D721Med (cell line): ENCODE data around the gene TRIM62.
A peak's percentile ranks its signal among the peaks of the same experiment; 100 is the strongest.
"Not testable (repeated sequence)": the region's sequence is repeated elsewhere in the genome, so short reads cannot be mapped to it uniquely, and the experiment has no call there.

Source experiments
- DNase-seq: peaks from one replicate; pipeline ENCODE4 v3.0.0; 2011; ENCODE audit warnings: low spot score; ENCODE audit not compliant: insufficient read length
- FAIRE-seq: peaks from 2 replicates; lab custom pipeline; 2011; peaks lifted over from hg19 to GRCh38; lab: Jason Lieb, UNC
- TF ChIP-seq, protein P1 (sequence below): IDR thresholded peaks from 2 replicates; pipeline ENCODE4 v1.5.1; 2012; ENCODE audit warnings: mild to moderate bottlenecking, control low read depth; ENCODE audit not compliant: insufficient read depth; ENCODE audit errors: missing control alignments

Gene TRIM62

DNA sequence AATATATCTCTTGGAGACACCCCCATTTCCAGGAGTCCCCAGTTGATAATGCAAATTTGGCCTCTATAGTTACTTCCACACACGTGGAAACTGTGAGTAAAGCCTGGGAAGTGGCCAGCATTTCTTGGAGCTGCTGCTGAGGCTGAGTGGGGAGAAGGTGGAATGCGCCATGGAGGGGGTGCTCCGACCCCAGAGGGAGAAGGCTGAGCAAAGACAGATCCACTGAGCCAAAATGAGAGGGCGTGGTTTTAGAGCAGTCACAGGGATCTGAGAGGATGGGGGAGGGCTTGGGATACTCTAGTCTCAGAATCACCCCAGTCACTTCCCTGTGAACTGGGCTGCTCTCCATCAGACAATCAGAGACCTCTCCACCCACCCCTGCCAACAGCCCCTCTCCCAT is 38.7 kb downstream of the TRIM62 start:
- TF ChIP-seq, protein P1, sequence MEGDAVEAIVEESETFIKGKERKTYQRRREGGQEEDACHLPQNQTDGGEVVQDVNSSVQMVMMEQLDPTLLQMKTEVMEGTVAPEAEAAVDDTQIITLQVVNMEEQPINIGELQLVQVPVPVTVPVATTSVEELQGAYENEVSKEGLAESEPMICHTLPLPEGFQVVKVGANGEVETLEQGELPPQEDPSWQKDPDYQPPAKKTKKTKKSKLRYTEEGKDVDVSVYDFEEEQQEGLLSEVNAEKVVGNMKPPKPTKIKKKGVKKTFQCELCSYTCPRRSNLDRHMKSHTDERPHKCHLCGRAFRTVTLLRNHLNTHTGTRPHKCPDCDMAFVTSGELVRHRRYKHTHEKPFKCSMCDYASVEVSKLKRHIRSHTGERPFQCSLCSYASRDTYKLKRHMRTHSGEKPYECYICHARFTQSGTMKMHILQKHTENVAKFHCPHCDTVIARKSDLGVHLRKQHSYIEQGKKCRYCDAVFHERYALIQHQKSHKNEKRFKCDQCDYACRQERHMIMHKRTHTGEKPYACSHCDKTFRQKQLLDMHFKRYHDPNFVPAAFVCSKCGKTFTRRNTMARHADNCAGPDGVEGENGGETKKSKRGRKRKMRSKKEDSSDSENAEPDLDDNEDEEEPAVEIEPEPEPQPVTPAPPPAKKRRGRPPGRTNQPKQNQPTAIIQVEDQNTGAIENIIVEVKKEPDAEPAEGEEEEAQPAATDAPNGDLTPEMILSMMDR = no peak
- DNase-seq (no peak), FAIRE-seq (no peak)

DNA sequence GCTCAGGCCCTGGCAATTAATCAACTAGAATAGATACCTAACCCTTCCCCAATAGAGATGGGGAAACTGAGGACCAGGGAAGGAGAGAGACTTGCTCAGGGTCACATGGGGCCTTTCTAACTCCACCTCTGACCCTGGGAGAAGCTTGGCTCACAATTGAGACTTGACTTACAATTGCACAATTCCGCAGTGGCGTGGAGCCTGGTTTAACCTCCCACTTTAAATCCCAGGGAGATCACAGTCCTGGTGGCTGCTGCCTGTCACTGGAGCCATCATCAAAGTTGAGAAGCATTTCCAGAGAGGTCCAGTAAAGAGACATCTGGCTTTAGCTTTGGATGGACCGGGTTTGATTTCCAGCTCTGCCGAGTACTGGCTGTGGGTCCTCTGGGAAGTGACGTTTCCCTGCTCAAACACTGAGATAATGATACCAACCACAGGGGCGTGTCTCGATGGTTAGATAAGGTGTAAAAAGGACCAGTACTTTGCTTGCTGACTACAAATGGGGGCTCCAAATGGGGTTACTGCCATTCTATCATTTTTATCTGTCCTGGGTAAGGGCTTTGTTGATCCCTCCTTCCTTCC is 39.3 kb downstream of the TRIM62 start:
- FAIRE-seq = no peak
- TF ChIP-seq, protein P1 = no peak
- DNase-seq = no peak

DNA sequence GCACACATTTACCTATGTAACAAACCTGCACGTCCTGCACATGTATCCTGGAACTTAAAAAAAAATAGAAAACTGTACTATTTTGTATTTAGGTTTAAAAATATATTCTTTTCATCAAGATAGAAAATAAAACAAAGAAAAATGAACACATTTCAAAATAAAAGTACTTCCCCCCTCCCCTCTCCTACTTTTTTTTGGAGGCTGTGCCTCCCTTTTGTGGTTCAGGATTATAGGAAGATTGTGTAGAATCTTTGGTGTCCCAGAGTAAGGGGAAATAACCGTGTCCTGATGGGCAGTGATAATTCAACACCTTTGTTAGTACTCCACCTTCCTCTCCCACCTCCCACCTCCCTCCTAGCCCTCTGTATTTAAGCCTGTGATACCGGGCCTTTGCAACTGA is 40.1 kb downstream of the TRIM62 start:
- TF ChIP-seq, protein P1 = no peak
- no peak for FAIRE-seq
- DNase-seq = no peak

DNA sequence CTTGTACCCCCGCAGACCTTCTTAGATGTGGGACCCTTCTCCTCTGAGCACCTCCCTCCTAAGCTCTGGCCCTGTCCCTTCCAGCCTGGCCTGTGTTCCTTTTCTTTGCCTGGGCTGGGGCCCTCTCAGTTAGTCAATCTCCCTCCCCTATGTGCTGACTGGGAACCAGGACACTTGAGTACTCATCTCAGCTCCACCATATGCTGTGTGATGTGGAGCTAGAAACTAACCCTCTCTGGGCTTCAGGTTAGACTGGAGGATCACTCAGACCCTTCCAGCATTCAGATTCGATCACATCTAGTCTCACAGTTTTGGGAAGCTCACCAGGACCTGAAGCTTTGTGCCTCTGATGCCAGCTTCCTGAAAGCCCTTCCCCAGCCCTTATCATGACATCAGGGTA is 40.6 kb downstream of the TRIM62 start:
- TF ChIP-seq, protein P1 = no peak
- DNase-seq (no peak), FAIRE-seq (no peak)

DNA sequence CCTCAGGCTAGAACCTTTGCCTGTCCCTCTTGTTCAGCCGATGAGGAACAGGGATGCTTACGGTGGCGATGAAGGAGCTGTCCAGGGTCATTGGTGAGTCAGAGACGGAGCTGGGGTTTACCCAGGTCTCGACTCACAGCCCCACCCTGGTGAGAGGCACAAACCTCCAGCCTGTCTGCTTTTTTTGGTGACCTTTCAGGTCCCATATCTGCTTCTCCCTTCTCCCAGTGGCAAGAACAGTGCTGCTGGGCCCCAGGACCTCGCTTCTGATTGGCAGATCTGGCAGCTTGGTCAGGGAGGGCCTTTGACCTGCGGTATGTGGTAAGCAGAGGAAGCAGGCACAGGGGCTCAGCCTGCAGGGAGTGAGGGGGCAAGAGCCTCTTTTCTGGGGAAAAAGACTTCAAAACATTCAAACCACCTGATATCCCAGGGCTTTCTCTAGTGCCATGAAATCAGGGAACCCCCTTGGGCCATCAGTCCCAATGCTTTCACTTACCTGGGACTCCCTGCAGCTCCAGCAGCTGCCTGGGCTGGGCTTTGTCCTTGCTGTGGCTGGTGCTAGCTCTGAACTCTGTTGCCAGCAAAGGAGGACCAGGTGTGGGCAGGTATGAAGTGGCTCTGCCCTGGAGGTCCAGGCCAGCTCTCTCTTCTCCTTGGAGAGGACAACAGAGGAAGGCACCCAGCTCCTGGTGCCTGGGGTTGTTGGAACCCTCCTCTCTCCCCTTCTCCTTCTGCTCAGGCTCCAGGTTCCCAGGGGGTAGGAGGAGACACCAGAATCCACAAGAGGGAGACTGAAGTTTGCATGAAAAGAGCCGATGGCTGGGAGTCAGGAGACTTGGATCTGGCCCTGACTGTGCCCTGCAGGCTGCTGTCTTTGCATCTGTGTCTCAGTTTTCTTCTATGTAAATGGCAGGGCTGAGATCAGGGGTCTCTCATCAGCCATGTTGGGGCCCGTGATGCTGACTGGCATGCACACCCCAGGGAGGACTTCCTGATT is 41.4 kb downstream of the TRIM62 start:
- DNase-seq (no peak), FAIRE-seq (no peak)
- TF ChIP-seq, protein P1 = peak; percentile 39

DNA sequence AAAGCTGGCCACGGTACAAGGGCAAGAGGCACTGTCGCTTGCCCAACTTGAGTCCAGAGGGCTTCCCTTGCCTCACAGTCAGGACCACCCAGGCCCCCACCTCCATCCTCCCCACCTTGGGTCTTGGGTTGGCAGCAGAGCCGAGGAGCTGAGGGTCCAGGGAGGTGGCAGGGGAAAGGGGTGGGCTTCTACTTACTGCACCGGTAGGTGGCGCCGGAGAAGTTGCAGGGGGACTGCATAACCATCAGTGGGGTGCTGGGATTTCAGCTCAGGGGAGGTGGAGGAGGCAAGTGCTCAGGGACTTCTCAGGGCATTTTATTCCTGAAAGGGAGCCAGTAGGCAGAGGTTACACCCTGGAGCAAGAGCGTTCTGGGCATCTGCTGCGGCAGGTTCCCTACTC is 44.0 kb downstream of the TRIM62 start:
- TF ChIP-seq, protein P1 = peak; percentile 70
- DNase-seq (no peak), FAIRE-seq (no peak)

DNA sequence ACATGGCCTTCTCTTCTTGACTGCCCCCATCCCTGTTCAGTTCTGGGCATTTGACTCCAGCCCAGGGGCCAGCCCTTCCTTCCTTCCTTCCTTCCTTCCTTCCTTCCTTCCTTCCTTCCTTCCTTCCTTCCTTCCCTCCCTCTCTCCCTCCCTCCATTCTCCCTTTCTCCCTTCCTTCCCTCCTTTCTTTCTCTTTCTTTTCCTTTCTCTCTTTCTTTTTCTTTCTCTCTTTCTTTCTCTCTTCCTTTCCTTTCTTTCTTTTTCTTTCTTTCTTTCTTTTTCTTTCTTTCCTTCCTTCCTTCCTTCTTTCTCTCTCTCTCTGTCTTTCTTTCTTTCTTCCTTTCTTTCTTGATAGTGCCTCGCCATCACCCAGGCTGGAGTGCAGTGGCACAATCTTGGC is 45.8 kb downstream of the TRIM62 start:
- FAIRE-seq, DNase-seq: not testable (repeated sequence)
